Breast epithelium (tissue), 4 donors: ENCODE results near the gene PDGFC. TPM values are rescaled to one million over a fixed set of nuclear protein-coding genes. Genes with fewer than 3 reads are reported as not detected.

Experiments used
- DNase-seq, 2 donors: peaks; one replicate each; pipeline ENCODE4 v3.0.0-alpha.2; 2019; ENCODE audit warnings: low spot score in 2 of 2
- H3K27ac ChIP-seq, 2 donors: fragments of 200-600 bp; sonication (generic) in 1 of 2; one replicate each; pipeline ENCODE4 v1.5.1; 2016 to 2019; ENCODE audit warnings: mild to moderate bottlenecking in 1 of 2
- H3K27me3 ChIP-seq, 2 donors: fragments of 200-600 bp; sonication (generic) in 1 of 2; one replicate each; pipeline versions ENCODE4 v1.5.1 to v1.6.0; 2017 to 2019; ENCODE audit warnings: control low read depth in 1 of 2, mild to moderate bottlenecking in 1 of 2
- H3K36me3 ChIP-seq: fragments of 200-600 bp; one replicate; pipeline ENCODE4 v1.5.1; 2019
- H3K4me1 ChIP-seq, 2 donors: fragments of 200-600 bp; sonication (generic); one replicate each; pipeline ENCODE4 v1.5.1; 2016 to 2019; ENCODE audit warnings: control low read depth in 1 of 2
- H3K4me3 ChIP-seq, 3 donors: fragments of 200-600 bp; sonication (generic); 1 replicate in 2 of 3; 2 replicates in 1 of 3; pipeline ENCODE4 v1.5.1; 2016 to 2019; ENCODE audit warnings: mild to moderate bottlenecking in 3 of 3, moderate library complexity in 2 of 3
- H3K9me3 ChIP-seq, 2 donors: fragments of 200-600 bp; sonication (generic) in 1 of 2; one replicate each; pipeline ENCODE4 v1.5.1; 2016 to 2019; ENCODE audit warnings: control low read depth in 1 of 2
- POLR2A ChIP-seq: fragments of 450-650 bp; IDR thresholded peaks from one replicate; pipeline ENCODE4 v1.6.1; 2016; ENCODE audit warnings: antibody characterized with exemption, mild to moderate bottlenecking, moderate library complexity
- POLR2AphosphoS5 ChIP-seq, 3 donors: sonication (generic); formaldehyde crosslinking; IDR thresholded peaks; one replicate each; pipeline ENCODE4 v1.6.1; 2017; ENCODE audit warnings: antibody characterized with exemption in 3 of 3
- intact Hi-C: fragments of 100-400 bp; cut with DNase I; formaldehyde crosslinking; loops from one replicate; pipeline ENCODE4 v1.15.1; 2023; ENCODE audit warnings: low total_unique reads
- total RNA-seq, 3 donors: library from RNA; depleted of rRNA; stranded (reverse); fragments of >200 nt; gene quantifications; one replicate each; pipeline ENCODE4 v1.1.0, GENCODE V29; 2016
- TF ChIP-seq, protein P1 (sequence below), 3 donors: fragments of 450-650 bp; IDR thresholded peaks; one replicate each; pipeline ENCODE4 v1.5.1; 2016 to 2017; ENCODE audit warnings: antibody characterized with exemption in 3 of 3, mild to moderate bottlenecking in 3 of 3, moderate library complexity in 3 of 3

PDGFC gene
- total RNA-seq, 3 donors from 2014 or later: 32.4 to 59.7 (median 54.4) TPM

DNA sequence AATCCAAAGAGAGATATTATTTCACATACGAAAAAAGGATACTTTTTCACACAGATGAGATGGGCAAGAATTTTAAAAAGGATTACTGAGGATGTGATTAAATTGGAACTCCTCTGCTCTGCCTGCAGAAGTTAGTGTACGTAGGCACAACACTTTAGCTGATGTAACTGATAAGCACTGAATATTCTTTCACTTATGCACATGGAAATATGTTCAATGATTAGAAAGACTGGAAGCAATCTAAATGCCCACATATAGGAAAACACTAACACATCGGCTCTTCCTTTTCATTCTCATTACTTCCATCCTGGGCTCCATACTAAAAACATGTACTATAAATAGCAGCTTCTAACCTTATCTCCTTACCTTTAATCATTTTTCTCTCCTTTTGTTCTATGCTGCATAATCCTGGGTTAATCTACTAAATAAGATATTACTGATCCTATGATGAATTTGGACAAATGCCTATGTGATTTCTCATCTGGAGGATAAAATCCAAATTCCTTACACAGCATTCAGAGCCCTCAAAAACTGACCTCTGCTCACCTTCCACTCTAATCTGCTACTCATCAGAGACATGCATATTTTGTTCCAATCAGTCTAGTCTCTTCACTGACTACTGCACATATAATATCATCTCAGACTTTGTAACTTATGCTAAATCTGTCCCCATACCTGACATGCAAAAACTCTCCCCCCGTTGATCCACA, 197.8 kb downstream of the PDGFC start:
- Histone ChIP-seq H3K4me1 (no peaks in the 10 kb centered on the region), H3K36me3 (no peaks in the 10 kb centered on the region), H3K27me3 (no peaks in the 10 kb centered on the region), H3K4me3 (no peak overlapping the region), H3K9me3 (no peaks in the 10 kb centered on the region), H3K27ac (no peak overlapping the region)
- TF ChIP-seq POLR2AphosphoS5 (IDR thresholded peaks at IDR 0.05) (no peak), POLR2A (no peak)
- TF ChIP-seq, protein P1, sequence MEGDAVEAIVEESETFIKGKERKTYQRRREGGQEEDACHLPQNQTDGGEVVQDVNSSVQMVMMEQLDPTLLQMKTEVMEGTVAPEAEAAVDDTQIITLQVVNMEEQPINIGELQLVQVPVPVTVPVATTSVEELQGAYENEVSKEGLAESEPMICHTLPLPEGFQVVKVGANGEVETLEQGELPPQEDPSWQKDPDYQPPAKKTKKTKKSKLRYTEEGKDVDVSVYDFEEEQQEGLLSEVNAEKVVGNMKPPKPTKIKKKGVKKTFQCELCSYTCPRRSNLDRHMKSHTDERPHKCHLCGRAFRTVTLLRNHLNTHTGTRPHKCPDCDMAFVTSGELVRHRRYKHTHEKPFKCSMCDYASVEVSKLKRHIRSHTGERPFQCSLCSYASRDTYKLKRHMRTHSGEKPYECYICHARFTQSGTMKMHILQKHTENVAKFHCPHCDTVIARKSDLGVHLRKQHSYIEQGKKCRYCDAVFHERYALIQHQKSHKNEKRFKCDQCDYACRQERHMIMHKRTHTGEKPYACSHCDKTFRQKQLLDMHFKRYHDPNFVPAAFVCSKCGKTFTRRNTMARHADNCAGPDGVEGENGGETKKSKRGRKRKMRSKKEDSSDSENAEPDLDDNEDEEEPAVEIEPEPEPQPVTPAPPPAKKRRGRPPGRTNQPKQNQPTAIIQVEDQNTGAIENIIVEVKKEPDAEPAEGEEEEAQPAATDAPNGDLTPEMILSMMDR (IDR thresholded peaks at IDR 0.05): no peak
- DNase-seq: no peak
- intact Hi-C loops: no loop called here

DNA sequence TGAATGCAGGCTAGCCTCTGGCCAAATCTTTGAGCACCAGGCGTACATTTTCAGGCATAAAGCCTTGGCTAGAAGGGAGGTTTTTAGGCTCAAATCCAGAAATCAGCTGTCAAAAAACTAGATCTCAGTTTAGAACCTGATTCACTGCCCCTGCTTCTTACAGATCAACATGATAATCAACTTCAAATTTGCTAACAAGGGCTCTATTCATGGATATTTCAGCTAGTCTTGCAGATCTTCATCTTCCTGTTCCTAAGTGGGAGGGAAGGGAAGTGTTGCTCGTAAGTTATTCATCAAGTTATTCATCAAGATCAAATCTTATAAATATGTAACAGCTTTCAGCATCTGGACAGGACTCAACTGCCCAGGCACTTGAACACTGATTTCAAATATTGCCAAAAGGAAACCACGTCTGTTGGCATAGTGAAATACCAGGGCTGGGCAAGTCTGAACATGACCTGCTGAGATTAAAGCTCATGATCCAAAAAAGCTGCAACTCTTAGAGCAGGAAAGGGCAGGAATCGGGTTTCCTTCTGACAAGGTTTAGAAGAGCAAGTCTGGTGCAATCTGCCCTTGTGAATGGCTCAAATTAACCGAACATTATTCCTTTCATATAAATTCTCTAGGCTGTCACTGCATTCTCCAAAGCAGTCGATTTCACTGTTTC, 200.3 kb downstream of the PDGFC start:
- Histone ChIP-seq H3K27me3 (no peaks in the 10 kb centered on the region), H3K36me3 (no peaks in the 10 kb centered on the region), H3K4me1 (no peaks in the 10 kb centered on the region), H3K27ac (peak overlapping the region; percentile 56 to 63), H3K9me3 (no peaks in the 10 kb centered on the region), H3K4me3 (peak overlapping the region in 2 of 3 donors; percentile 18 to 44)
- TF ChIP-seq, protein P1 (IDR thresholded peaks at IDR 0.05): no peak
- TF ChIP-seq POLR2A: no peak
- peak in 2 of 3 donors; percentile 18 to 53 for TF ChIP-seq POLR2AphosphoS5 (IDR thresholded peaks at IDR 0.05)
- intact Hi-C loops: no loop called here
- peak in 1 of 2 donors; percentile 75 for DNase-seq

DNA sequence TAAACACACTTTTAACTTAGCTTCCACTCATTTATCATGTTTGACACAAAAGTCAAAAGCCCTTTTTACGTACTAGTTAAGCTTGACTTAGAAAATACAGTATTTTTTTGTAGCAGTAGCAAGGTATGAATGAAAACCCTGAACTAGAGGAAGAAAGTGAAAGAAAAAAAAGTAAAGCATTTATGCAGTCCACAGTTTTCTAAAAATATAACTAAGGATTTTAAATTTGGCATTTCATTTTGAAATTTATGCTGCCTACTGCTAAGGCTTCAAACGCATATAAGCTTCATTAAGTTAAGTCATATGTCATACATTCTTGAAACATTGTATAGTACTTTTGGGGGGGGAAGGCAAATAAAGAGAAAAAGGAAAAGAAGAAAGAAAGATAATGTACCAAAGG, 201.5 kb downstream of the PDGFC start:
- Histone ChIP-seq H3K9me3 (no peaks in the 10 kb centered on the region), H3K4me3 (no peak overlapping the region), H3K4me1 (no peaks in the 10 kb centered on the region), H3K27ac (no peak overlapping the region), H3K27me3 (no peaks in the 10 kb centered on the region), H3K36me3 (no peaks in the 10 kb centered on the region)
- no peak for DNase-seq
- intact Hi-C loops: no loop called here
- TF ChIP-seq POLR2A (no peak), POLR2AphosphoS5 (IDR thresholded peaks at IDR 0.05) (no peak)

DNA sequence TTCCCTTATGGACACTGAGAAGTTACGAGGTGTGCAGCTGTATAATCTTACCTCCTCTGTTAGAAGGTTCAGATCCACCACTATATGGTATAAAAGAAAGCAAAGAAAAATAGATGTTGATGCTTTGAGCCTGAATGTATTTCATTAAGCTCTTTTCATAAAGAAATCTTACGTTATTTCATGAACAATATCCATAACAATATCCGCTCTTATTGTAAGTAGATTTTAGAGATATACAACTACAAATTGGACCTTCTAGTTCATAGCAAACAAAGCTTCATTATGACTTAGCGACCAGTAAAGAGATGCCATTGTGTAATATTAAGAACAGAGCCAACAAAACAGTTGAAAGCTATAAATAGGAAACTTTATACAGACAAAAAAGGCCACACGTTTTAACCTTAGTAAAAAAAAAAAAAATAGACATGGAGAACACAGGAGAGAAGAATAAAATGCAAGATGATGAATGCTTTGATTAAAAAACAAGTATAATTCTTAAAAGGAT, 203.6 kb downstream of the PDGFC start:
- intact Hi-C loops: no loop called here
- TF ChIP-seq POLR2AphosphoS5 (IDR thresholded peaks at IDR 0.05): no peak
- no peak for TF ChIP-seq POLR2A
- TF ChIP-seq, protein P1 (IDR thresholded peaks at IDR 0.05): no peak
- H3K4me3 ChIP-seq: no peak overlapping the region
- DNase-seq: no peak
- H3K36me3 ChIP-seq: no peaks in the 10 kb centered on the region
- H3K9me3 ChIP-seq: no peaks in the 10 kb centered on the region
- no peaks in the 10 kb centered on the region for H3K4me1 ChIP-seq
- no peaks in the 10 kb centered on the region for H3K27me3 ChIP-seq
- H3K27ac ChIP-seq: peak overlapping the region in 1 of 2 donors; percentile 16

DNA sequence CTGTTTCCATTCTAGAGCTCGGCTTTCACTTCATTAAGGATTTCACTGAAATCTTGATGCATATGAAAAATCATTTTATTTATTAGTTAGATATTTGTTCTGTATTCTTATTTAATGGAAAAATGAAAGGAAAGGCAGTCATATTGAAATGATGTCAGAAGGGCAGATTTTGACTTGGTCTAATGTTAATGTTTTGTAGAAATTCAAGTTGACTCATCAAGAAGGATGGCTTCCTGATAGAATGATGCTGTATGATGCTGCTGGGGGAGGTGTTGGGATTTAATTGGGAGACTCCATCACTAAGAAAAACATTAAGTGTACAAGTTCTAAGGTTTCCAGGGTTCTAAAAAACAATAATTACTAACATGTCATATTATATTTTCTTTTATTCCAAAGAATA, 204.8 kb downstream of the PDGFC start:
- DNase-seq: no peak

More for the DNA sequence above, 204.8 kb downstream of the PDGFC start:
- Histone ChIP-seq H3K4me1 (no peaks in the 10 kb centered on the region), H3K27ac (no peak overlapping the region), H3K9me3 (no peaks in the 10 kb centered on the region), H3K27me3 (no peaks in the 10 kb centered on the region), H3K4me3 (no peak overlapping the region), H3K36me3 (no peaks in the 10 kb centered on the region)
- intact Hi-C loops: no loop called here
- TF ChIP-seq POLR2AphosphoS5 (IDR thresholded peaks at IDR 0.05): no peak
- TF ChIP-seq POLR2A: no peak
- TF ChIP-seq, protein P1 (IDR thresholded peaks at IDR 0.05): no peak
